Spleen (tissue), 7 donors: Measurements from ENCODE around the gene TADA1.
"Not testable (repeated sequence)": the region's sequence is repeated elsewhere in the genome, so short reads cannot be mapped to it uniquely, and the experiment has no call there.

Experiments
- CTCF ChIP-seq, 11 experiments: fragments of 200-600 bp in 7 of 11; fragments of 450-650 bp in 4 of 11; sonication (generic) in 4 of 11; IDR thresholded peaks in 8 of 11; conservative IDR thresholded peaks in 3 of 11; 1 replicate in 7 of 11; 2 replicates in 4 of 11; pipeline versions ENCODE4 v1.4.0 to v1.8.0; 2016 to 2021; ENCODE audit warnings: antibody characterized with exemption in 11 of 11, inconsistent platforms in 4 of 11, mild to moderate bottlenecking in 1 of 11
- POLR2A ChIP-seq, 3 donors: fragments of 450-650 bp; IDR thresholded peaks; one replicate each; pipeline ENCODE4 v1.5.1; 2017; ENCODE audit warnings: antibody characterized with exemption in 3 of 3, mild to moderate bottlenecking in 1 of 3
- POLR2AphosphoS5 ChIP-seq, 3 donors: sonication (generic); formaldehyde crosslinking; IDR thresholded peaks; one replicate each; pipeline ENCODE4 v1.5.1; 2017; ENCODE audit warnings: antibody characterized with exemption in 3 of 3
- donor health status: DM: no; HTN: no; CAD: no; lungs with moderate emphysema.
- donor health status: DM: no; HTN: no; CAD: no.
- donor health status: DM: no; HTN: no; CAD: no.

DNA sequence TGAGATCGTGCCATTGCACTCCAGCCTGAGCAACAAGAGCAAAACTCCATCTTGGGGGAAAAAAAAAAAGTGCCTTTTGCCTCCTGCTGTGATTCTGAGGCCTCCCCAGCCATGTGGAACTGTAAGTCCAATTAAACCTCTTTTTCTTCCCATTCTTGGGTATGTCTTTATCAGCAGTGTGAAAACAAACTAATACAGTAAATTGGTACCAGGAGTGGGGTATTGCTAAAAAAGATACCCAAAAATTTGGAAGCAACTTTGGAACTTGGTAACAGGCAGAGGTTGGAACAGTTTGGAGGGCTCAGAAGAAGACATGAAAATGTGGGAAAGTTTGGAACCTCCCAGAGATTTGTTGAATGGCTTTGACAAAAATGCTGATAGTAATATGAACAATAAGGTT is 46.3 kb downstream of the TADA1 start:
- not testable (repeated sequence) for TF ChIP-seq CTCF (IDR thresholded peaks at IDR 0.05 in 8 of 11, conservative IDR thresholded peaks at IDR 0.05 in 3 of 11); POLR2A (IDR thresholded peaks at IDR 0.05); POLR2AphosphoS5 (IDR thresholded peaks at IDR 0.05)
